GM13977 (cell line): Measurements from ENCODE around the gene P4HA3.

Experiments
- DNase-seq: peaks from one replicate; pipeline ENCODE4 v3.0.0; 2012; ENCODE audit warnings: low spot score
- in situ Hi-C: fragments of 300-500 bp; cut with MboI; formaldehyde crosslinking; loops from one replicate; pipeline ENCODE4 v1.12.0; 2022; ENCODE audit warnings: low sequenced_read_pairs, low pct_unique_long_range_greater_than_20kb, mixed read lengths, inconsistent platforms; ENCODE audit not compliant: unreplicated experiment
- TF ChIP-seq, protein P1 (sequence below): IDR thresholded peaks from 2 replicates; pipeline ENCODE4 v1.5.1; 2012; ENCODE audit warnings: mild to moderate bottlenecking, control low read depth; ENCODE audit not compliant: insufficient read depth; ENCODE audit errors: extremely low read depth, missing control alignments

P4HA3 gene

GRCh38 chr11:74319139-74319816 is 7.8 kb upstream of the P4HA3 start:
- no peak for DNase-seq
- TF ChIP-seq, protein P1, sequence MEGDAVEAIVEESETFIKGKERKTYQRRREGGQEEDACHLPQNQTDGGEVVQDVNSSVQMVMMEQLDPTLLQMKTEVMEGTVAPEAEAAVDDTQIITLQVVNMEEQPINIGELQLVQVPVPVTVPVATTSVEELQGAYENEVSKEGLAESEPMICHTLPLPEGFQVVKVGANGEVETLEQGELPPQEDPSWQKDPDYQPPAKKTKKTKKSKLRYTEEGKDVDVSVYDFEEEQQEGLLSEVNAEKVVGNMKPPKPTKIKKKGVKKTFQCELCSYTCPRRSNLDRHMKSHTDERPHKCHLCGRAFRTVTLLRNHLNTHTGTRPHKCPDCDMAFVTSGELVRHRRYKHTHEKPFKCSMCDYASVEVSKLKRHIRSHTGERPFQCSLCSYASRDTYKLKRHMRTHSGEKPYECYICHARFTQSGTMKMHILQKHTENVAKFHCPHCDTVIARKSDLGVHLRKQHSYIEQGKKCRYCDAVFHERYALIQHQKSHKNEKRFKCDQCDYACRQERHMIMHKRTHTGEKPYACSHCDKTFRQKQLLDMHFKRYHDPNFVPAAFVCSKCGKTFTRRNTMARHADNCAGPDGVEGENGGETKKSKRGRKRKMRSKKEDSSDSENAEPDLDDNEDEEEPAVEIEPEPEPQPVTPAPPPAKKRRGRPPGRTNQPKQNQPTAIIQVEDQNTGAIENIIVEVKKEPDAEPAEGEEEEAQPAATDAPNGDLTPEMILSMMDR = no peak

DNA sequence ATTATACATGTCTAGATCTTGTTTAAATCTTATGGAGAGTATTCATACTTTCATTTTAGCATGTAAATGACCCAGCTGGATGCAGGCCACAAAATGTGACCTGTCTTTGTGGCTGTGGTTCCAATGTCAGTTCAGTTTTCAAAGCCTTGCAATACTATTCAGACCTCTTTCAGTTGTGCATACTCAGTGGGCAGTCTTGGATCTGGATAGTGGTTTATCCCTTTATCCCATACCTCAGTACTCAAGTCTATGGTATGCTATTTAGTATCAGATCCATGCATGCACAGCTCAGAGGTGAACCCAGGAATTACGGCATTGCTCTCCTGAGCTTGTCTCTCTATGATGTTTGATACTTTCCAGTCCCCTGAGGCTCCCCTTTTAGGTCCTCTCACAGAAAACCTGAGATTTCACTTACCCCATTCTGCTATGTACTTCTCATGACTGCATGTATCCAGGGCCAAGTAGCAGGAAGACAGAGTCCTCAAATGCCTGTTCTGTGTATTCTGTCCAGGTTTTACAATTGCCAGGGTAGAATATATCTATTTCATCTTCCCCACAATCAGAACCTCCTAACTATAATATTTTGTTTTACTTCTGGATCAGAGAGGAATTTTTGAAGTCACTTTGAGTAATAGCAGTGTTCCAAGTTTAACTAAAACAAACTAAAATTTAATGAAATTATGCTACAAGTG is 6.9 kb upstream of the P4HA3 start:
- DNase-seq = no peak
- in situ Hi-C loops = loop anchor here (25.0 kb wide), 1 partner anchor 356 kb away; the partner anchor contains the start of gene DNAJB13
- TF ChIP-seq, protein P1 = no peak

More at GRCh38 chr11:74319139-74319816, 7.8 kb upstream of the P4HA3 start:
- in situ Hi-C loops = loop anchor here (25.0 kb wide), 1 partner anchor 357 kb away; the partner anchor contains the start of gene DNAJB13

GRCh38 chr11:74316772-74317505 is 5.5 kb upstream of the P4HA3 start:
- in situ Hi-C loops = loop anchor here (25.0 kb wide), 1 partner anchor 355 kb away; the partner anchor contains the start of gene DNAJB13
- DNase-seq = no peak
- TF ChIP-seq, protein P1 = no peak

GRCh38 chr11:74312326-74312725 is 886 bp upstream of the P4HA3 start:
- DNase-seq = no peak
- in situ Hi-C loops = loop anchor here (25.0 kb wide), 1 partner anchor 350 kb away; the partner anchor contains the start of gene DNAJB13
- TF ChIP-seq, protein P1 = no peak

GRCh38 chr11:74310857-74311256 is 583 bp downstream of the P4HA3 start:
- TF ChIP-seq, protein P1 = no peak
- in situ Hi-C loops = loop anchor here (25.0 kb wide), 1 partner anchor 349 kb away; the partner anchor contains the start of gene DNAJB13
- no peak for DNase-seq

DNA sequence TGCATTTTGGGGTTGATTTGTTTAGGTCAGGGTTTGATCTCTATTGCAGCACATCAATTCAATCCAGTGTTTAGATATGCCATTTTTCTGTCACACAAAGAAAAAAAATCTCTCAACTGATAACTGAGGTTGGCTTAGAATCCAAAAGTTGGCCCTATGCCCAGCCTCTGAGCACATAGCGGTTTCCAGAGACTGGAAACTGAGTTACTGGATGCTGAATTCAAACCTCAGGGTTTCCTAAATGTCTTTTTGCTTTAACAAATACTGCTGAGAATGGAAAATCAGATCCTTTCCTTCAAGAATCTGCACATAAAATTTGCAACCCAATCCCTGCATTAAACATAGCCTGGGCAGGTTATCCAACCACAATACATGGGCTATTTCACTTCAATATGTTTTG is 4.0 kb downstream of the P4HA3 start:
- DNase-seq = no peak
- TF ChIP-seq, protein P1 = no peak
- in situ Hi-C loops = loop anchor here (25.0 kb wide), 1 partner anchor 345 kb away; the partner anchor contains the start of gene DNAJB13
